ENCODE results near the gene KAZN.

KAZN gene

DNA sequence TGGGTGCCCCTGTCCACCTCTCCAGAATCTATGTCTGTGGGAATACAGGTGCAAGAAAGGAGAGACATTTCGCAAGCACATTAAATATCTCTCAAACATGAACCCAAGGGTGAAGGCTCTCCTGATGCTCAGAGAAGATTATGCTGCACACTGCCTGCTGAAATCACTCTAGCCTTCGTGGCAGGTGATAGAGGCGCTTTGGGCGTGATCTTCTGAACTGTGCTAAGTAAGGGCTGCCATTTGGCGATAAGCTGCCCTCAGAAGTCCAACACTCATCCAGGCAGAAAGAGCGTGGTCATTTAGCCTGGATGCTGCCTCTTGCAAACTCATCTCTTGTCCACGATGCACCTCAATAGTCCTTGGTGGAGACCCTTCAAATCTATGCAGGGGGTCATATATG, 241.9 kb downstream of the KAZN start:
- no peak for DNase-seq

DNA sequence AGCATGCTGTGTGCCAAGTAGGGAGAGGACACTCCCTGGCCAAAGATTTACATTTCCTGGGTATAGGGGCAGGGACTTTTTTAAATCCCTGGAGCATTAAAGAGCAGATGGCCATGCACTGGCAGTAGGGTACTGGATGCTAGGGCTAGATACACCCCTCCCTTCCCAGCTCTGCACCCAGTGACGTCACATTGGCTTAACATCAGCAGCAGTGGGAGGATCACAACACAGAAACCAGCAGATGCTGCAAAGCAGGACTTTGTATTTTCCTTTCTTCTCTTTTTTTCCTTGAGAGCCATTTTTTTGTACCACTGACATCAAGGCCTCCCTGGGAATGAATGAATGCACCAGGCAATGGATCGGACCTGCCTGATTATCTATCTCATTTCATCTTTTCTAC, 243.0 kb downstream of the KAZN start:
- DNase-seq = no peak

DNA sequence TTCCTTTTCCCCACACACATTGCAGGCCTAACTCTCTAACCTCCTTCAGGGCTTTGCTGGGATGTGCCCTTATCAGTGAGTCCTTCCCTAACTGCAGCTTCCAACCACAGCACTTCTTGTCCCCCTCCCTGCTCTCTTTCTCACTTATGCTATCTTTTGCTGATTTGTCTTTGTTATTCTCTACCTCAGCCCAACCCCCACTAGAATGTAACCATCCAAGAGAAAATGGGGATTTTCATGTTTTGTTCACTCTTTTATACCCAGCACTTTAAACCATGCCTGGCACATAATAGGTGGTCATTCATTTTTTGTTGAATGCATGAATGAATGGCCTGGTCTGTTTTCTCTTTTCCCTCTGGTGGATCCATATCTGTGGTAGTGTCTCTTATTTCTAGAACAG, 243.5 kb downstream of the KAZN start:
- DNase-seq = no peak

- DNase-seq = no peak
These were observed 243.9 kb downstream of the KAZN start for GRCh38 chr1:14842361-14842760.

DNA sequence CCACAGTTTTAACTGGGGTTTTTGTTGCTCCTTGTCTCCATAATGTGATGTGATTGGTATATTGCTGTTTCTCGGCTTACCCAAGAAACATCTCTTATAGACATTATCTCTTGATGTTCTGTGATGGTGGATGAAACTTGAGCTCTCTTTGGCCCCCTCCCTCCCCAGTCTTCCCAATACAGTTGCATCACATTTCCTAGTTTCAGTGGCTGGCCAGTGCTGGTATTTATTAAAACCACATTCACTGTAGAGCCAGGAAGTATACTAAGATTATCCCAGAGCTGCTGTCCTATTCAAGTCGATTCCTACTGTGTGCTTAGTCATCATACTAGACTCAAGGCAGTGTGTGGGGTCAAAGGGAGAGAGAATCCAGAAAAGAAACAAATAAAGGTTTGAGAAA, 244.4 kb downstream of the KAZN start:
- no peak for DNase-seq

GRCh38 chr1:14843525-14843924, 245.0 kb downstream of the KAZN start:
- no peak for DNase-seq

DNA sequence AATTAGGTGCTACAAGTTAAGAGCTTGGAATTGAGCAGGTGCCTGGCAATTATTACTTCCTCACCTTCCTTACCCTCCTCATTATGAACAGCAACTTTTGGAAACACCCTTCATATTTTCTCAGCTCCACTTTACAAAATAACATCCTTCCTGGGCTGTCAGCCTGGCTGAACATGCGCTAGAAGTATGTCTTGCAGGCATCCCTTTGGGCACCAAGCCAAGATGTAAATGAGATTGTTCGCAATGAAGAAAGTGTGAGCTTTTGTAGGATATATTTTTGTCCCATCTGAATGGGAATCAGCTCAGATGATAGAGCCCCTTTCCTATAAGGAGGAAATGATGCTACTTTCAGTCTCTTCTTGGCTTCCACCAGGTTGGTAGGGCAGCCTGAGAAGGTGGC, 245.9 kb downstream of the KAZN start:
- no peak for DNase-seq

DNA sequence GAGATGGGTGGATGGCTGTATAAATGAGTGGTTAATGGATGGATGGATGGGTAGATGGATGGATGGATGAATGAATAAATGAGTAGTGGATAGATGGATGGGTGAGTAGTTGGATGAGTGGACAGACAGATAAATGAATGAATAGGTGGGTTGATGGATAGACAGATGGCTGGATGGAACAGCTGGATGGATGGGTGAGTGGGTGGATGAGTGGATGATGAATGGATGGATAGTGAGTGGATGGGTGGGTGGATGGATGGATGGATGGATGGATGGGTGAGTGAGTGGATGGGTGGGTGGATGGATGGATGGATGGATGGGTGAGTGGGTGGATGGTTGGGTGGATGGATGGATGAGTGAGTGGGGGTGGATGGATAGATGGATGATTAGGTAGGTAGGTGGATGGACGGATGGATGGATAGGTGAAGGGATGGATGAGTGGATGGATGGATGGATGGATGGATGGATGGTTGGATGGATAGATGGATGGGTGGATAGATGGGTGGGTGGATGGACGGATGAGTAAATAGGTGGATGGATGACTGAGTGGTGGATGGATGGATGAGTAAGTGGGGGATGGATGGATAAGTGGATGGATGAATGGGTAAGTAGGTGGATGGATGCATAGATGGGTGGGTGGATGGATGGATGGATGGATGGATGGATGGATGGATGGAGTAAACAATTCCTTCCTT, 246.6 kb downstream of the KAZN start:
- no peak for DNase-seq

- no peak for DNase-seq
These were observed 247.4 kb downstream of the KAZN start for GRCh38 chr1:14845851-14846250.

DNA sequence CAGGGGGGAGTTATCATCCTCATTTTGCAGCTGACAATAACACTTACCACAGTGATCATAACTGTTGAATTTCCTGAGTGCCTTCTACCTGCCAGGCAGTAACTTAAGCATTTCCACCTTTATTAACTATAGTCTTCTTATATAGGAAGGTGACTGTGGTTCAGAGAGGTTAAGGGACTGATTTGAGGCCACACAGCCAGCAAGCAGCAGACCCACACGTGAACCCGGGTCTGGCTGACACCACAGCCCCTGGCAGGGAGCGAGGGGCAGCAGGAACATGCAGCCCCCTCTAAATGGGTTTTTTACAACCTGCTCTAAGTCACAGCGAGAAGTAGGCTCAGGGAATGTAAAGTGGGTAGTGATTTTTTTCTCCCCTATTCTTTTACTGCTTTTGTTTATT, 248.2 kb downstream of the KAZN start:
- DNase-seq = no peak

DNA sequence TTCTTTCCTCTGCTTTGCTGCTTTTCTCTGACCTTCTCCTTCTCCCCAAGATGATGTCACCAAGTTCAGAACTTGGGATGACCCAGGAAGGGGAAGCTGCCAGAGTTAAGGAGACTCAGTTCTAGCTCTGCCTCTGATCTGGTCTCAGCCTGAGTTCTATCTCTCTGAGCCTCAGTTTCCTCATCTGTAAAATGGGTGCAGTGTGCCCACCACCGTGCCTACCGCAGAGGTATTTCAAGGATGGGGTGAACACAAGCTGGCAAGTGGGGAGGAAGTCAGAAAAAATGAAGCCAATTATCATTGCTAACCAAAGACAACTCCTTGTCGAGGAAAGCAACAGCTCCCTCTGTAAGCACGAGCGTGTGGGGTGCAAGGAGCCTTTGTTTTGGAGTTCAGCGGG, 249.7 kb downstream of the KAZN start:
- no peak for DNase-seq

- DNase-seq = no peak
These were observed 250.1 kb downstream of the KAZN start for GRCh38 chr1:14848625-14849024.

DNA sequence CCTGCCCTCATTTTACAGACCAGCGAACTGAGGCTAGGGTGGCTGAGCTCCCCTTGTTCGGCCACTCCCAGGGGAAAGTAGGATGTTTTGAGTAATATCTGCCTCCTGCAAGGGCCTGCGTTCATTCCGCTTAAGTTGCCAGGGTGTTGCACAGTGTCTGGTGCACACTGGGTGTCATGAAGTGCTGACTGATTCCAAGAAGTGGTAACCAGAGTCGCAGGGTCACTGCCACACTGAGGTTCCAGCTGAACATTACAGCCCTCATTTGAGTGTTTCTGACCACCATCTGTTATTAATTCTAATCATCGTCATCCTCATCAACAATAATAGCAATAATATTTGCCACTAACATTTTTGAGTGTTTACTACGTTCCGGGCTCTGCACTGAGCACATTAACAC, 250.6 kb downstream of the KAZN start:
- DNase-seq = no peak

GRCh38 chr1:14850563-14850962, 252.1 kb downstream of the KAZN start:
- DNase-seq = no peak

- DNase-seq = no peak
These were observed 253.3 kb downstream of the KAZN start for GRCh38 chr1:14851760-14852159.

DNA sequence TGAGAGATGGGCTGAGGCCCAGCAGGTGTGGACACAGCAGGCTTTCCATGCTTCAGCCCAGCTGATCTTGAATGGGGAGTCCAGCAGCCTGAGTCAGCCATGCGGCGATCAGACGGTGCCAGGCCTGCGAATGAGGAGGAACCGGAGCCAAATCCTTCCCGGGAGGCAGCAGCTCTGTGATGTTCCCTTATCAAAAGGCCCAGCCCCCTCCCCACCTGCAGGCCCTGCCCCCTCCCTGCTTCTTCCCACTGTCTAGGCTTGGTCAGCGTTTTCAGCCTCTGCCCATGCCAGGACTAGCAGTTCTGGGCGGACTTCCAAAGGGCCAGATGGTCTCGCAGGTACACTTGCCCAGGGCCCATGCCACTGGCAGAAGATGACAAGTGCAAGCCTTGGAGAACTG, 253.8 kb downstream of the KAZN start:
- DNase-seq = no peak

GRCh38 chr1:14853518-14853917, 255.0 kb downstream of the KAZN start:
- DNase-seq = no peak

- no peak for DNase-seq
These were observed 256.8 kb downstream of the KAZN start for GRCh38 chr1:14855268-14855667.

DNA sequence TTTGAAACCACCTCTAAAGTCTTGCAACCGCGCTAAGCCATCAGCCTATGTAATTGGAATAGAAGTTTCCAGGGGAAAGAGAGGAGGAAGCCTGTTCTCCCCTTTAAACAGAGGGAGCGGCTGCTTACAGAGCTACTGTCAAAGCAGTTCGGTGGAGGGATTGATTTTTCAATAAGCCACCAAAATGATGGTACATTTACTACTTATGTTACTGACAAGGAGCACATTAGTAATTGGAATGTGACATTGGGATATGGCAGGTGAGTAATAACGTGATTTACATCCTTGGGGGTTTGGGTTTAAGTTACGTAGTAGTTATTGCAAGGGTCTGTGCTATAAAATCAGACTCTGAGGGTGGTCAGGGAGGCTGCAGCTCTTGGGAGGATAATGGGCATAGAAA, 257.3 kb downstream of the KAZN start:
- no peak for DNase-seq

DNA sequence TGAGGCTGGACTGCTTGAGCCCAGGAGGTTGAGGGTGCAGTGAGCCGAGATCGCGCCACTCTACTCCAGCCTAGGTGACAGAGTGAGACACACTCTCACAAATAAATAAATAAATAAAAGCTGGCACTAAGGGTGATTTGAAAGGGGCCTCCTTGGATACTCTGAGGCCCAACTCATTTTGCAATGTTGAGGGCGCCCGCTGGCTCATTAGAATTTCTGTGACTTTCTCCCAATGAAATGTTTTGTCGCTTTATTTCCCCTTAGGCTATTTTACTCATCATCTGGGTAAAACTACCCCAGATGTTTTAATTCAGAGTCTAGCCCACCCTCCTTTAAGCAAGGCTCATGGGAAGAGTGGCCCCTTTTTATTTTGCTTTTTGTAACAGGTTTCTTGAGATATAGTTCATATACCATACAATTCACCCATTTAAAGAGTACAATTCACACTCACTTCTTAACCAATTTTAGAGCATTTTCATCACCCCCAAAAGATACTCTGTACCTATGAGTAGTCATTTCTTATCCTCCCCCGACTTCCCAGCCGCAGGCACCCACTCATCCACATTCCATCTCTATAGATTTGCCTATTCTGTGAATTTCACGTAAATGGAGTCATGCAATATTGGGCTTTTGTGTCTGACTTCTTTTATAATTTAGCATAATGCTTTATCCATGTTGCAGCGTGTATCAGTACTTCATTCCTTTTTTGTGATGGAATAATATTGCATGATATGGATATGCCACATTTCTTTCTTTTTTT, 259.1 kb downstream of the KAZN start:
- DNase-seq = no peak

GRCh38 chr1:14862114-14862771, 263.8 kb downstream of the KAZN start:
- no peak for DNase-seq

- no peak for DNase-seq
These were observed 266.6 kb downstream of the KAZN start for GRCh38 chr1:14865106-14865505.

DNA sequence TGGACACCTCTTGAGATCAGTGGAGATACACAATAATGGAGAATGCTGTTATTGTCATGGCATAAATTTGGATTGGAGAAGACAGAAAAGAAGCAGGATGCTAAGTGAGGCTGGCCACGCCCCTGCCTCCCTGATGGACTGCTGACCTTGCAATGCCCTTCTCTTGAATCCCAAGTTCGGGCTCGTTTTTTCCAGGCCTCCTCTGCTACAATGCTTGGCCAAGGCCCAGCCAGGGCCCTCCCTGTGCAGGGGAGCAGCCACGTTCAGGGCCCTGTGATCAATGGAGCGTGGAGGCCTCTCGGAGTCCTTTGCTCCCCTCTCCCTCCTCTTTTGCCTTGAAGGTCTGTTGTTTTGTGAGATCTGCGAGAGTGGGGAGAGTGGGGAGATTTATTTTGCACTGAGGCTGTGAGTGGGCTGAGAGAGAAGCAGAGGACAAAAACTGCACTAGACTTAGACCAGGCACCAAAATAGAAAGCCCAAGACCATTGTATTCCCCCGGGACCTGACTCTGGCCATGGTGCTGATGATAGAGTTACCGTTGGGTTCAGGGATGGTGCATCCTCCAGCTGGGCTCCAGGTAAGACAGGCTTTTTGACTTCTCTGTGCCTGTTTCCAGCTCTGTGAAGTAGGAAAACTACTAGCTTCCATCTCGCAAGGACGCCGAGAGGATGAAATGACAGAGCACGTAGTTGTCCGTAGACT, 268.6 kb downstream of the KAZN start:
- DNase-seq = no peak

DNA sequence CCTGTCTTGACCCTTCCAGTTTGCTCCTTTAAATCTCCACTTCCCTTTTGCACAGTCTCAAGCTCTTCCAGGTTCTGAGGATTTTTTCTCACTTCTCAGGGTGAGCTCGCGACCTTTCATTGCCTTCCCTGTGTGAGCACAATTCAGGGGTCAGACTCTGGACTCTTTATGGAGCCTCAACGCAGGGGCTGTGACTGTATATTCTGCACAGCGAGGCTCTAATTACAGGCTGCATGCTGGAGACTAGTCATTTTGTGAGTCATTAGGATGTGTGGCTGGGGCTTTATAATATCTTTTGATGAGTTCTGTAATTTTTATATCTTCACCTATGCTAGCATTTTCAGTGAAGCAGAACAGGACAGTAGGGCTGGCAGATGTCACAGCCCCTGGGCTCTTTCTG, 270.7 kb downstream of the KAZN start:
- no peak for DNase-seq

All from fibroblast of upper back skin (primary cell).